ENCODE measurements around the gene CPA5.
"Not testable (repeated sequence)": the region's sequence is repeated elsewhere in the genome, so short reads cannot be mapped to it uniquely, and the experiment has no call there.

CPA5 gene, protein sequence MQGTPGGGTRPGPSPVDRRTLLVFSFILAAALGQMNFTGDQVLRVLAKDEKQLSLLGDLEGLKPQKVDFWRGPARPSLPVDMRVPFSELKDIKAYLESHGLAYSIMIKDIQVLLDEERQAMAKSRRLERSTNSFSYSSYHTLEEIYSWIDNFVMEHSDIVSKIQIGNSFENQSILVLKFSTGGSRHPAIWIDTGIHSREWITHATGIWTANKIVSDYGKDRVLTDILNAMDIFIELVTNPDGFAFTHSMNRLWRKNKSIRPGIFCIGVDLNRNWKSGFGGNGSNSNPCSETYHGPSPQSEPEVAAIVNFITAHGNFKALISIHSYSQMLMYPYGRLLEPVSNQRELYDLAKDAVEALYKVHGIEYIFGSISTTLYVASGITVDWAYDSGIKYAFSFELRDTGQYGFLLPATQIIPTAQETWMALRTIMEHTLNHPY

DNA sequence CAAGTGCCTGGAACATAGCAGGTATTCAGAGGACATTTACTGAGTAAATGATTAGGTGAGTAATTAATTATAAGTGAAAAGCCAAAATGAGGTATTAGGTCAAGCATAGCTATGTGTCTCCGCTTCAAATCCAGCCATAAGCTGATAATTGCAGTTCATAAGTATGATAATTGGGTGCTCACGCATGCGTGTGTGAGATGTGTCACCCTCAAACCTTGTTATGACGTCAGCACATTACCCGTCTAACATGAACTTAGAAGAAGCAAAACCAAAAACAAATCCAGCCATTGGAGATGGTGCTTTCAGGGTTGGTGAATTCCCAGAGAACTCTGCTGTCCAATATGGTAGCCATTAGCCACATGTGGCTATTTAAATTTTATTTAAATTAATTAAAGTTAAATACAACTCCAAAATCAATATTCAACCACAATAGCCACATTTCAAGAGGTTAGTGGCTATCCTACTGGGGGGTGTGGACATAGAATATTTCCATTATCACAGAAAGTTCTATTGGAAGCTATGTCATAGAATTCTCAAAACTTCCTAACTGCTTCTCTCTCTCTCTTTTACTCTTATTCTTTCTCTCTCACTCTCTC lies at the start of gene CPA5:
Gene CPA5, plus strand, starts transcription at position 546 of the 596 bp plus-strand sequence. CDS start 1,670 bp downstream, outside the sequence.
- no peak for DNase-seq (ENCODE audit: low read depth)

DNA sequence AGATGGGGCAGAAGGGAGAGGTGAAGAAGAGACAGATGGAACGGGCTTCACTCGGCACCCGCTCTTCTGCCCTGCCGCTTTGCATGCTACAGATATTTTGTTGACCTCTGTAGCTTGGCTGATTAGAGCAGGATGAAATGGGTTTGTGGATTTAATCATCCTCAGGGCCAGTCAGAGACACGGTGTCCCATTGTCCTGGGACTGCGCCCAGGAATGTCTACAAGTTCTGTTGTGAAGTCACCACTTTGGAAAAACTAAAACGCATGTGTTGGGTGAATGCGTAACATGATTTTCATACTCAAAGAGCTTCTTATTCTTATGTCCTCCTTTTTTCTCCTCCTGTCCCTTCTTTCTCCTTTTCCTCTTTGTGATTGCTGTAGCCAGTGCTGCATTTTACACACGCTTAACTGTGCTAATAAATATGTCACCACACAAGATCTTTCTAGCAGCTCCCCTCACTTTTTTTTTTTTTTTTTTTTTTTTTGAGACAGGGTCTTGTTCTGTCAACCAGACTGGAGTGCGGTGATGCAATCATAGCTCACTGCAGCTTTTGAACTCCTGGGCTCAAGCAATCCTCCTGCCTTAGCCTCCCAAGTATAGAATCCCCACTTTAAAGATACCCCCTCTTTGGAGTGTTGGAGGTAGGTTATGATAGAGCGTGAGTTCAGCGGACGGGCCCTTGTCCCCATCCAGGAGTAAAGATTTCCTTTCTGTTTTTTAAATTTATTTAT lies 48.2 kb upstream of the CPA5 start:
- DNase-seq (ENCODE audit: low read depth) = no peak

DNA sequence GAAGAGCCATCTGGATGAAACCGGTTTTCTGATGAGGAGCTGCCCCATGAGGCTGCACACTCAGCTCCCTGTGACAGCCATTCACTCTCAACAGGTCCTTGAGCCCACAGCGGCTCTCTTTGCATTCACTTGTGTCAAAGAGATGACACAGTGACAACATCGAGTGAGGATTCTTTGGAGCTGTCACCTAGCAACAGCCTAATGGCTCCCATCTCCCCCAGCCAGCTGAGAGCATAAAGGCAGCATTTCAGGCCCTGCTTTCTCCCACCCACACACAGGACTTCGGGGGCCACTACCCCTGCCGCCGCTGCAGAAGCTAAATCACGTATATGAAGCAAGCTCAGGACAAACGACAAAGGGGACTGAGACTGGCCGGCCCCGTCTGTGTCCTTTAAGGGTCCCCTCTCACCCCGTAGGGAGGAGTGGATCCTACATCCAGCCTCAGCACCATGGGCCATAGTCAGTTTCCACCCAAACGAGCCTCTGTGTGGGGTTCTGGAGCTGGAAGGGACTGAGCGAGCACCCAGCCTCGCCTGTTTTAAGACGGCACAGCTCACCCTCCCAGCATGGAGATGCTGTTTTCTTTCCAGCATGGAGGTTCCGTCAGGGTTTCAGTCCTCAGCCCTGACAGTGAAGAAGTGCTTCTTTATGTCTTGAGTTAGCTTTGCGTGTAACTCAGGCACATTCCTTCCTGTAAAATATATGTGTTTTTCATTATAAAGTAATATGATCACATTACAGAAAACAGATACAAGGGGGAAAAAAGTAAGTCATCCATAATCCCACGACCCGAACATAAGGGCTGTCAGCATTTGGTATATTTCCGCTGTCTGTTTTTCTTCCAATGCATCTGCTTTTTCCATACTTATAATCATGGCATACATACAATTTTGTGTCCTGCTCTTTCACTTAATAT lies 46.7 kb upstream of the CPA5 start:
- no peak for DNase-seq (ENCODE audit: low read depth)

DNA sequence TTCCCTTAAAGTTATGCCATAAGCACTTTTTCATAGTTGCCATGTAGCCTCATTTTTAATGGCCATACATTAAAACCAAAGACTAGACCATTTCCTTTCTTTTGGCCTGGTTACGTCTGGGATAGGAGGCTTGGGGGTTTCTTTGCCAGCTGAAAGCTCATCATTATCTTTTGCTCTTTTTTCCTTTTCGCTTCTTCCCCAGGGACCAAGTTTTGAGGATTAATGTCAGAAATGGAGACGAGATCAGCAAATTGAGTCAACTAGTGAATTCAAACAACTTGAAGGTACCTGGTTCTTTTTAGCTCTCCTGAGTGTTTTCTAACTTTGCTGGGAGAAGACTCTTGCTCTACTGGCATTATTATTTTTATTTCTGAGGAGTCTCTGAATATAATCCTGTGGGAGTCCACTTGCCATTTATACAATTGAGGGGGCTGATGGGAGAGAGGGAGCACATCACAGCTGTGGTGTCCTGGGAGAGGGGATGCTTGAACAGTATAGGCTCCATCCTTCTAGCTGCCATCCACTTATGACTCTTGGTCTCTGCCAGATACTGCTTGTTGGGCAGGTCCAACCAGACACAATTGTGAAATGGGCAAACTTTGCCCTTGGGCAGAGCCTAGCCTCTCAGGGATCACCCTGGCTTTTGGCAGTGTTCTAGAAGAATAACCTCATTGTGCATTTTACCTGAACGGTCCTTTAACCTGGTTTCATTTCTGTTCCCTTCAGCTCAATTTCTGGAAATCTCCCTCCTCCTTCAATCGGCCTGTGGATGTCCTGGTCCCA lies 45.9 kb upstream of the CPA5 start:
- DNase-seq (ENCODE audit: low read depth) = no peak

DNA sequence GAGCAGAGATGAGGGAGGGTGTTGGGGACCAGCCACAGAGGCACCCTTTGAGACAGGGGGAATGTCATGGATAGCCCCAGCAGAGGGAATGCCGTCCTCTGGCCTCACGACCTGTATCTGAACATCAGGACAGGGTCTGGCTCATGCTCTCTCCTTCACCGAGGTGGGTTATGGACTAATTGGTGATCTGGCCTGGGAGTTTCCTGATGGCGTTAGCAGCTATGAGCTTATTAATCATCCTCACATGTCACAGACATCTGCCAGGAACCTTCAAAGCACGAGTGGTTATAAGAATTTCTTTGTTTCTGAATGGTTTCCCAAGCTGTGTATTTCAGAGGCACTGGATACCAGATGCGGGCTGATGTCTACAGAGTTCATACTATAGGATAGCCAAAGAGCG lies 44.8 kb upstream of the CPA5 start:
- no peak for DNase-seq (ENCODE audit: low read depth)

DNA sequence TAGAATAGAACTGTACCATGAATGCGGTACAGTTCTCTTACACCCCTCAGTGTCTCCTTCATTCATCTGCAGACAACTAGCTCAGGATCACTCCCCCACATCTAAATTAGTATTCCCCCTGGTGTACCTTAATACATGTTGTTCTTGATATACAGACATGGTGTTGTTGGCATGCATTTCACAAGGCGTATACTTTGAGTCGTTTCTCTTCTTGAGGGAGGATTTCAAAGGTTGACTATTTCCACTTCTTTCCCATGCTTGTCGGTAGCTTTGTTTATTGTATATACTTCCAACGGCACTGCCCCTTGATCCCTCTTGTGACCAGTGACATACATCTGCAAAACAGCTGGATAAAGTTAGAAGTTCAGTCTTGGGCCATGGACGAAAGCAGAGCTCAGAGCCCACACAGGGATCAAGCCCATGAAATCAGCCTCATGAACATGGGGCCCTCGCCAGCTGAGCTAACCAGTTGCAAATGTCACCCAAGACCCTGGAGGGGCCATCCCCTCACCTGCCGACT lies 43.1 kb upstream of the CPA5 start:
- no peak for DNase-seq (ENCODE audit: low read depth)

DNA sequence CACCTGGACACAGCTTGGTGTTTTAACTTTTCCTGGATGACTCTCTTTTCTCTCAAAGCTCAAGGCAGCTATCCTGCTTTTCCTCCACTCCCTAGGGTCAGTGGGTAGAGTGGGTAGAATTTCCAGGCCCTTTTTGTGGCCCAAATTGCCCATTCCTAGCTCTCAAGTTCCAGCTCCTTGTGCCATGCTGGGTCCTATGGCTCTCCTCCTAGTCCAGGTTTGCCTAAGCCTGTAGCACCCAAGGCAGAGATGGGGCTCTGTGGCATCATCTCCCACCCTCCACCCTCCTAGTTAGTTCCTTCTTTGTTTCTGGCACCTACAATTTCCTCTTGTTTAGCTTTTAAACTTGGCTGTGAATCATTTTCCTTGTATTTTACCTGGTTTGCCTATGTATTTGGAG lies 42.0 kb upstream of the CPA5 start:
- DNase-seq (ENCODE audit: low read depth) = no peak

DNA sequence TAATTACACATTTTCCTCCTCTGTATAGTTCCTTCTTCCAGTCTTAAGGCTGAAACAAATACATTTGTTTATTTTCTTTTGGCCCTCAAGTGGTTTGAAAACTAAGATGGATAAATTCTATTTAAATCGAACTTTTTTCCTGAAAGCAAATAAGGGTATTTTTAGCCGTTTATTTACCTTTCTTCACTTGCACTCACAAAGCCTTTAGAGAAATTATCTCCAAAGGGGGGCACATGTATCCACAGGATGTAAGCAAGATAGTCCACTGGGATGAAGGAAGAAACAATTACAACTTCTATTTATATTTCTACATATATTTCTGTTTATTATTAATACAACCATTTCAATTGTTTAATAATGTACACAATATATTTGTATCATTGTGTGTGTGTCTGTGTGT lies 41.5 kb upstream of the CPA5 start:
- DNase-seq (ENCODE audit: low read depth) = no peak

DNA sequence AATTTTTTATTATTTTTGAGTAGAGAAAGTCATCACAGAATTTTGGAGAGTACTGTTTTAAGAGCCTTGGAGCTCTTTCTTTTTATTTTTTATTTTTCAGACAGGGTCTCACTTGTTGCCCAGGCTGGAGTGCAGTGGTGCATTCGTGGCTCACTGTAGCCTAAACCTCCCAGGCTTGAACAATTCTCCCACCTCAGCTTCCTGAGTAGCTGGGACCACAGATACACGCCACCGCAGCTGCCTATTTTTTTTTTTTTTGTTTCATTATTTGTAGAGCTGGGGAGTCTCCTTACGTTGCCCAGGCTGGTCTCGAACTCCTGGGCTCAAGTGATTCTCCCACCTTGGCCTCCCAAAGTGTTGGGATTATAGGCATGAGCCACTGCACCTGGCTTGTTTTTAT lies 41.1 kb upstream of the CPA5 start:
- no peak for DNase-seq (ENCODE audit: low read depth)

DNA sequence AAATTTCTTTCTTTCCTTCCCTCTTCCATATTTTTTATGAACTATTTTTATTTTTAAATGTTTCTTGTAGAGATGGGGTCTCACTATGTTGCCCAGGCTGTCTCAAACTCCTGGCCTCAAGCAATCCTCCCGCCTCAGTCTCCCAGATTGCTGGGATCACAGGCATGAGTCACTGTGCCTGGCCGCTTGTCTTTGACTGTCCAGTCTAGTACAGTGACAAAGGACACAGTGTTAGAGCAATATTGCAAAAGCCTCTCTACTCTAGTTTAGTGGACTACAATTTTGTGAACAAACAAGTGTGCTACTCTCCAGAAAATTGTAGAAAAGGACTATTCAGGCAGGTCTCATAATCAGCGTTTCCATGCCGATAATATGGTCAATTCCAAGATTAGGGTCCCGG lies 40.6 kb upstream of the CPA5 start:
- no peak for DNase-seq (ENCODE audit: low read depth)

DNA sequence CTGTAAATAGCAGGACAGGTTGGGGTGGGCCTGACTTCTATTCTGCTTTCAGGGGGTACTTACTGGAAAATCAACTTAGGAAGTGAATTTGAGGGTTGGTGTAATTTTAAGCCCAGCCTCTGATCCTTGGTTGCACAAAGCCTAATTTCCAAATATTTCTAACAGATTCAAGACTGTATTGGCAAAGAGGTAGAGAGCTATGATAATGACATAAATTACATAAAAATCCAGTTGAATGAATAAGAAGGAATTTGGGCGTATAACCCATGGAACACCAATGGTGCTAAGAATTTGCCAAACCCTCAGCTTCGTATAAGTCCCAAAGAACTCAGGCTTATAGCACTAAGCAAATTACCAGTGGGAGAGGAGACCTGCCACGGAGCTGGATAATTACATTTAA lies 39.7 kb upstream of the CPA5 start:
- DNase-seq (ENCODE audit: low read depth) = no peak

DNA sequence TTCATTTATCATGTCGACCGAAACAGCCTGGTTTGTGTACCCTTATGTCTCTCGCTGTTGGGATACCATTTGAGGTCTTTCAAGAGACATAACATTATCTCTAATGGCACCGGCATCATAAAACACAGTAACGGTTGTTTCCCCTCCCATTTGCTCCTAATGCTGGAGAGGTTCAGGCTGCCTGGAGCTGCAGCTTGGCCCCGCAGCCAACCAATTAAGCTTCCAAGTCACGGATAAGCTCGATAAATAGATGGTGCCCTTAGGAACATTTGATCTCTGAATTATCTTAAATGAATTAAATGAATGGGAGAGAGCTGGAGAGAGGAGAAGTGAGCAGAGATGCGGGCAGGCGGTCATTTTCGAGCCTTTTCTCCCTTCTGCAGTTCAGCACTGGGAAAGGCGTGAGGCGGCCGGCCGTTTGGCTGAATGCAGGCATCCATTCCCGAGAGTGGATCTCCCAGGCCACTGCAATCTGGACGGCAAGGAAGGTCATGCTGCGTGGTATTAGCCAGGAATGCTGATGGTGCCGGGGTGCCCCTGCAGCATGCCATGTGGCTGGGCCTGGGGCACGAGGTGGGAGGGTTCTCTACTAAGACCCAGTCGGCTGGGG lies 39.1 kb upstream of the CPA5 start:
- no peak for DNase-seq (ENCODE audit: low read depth)

DNA sequence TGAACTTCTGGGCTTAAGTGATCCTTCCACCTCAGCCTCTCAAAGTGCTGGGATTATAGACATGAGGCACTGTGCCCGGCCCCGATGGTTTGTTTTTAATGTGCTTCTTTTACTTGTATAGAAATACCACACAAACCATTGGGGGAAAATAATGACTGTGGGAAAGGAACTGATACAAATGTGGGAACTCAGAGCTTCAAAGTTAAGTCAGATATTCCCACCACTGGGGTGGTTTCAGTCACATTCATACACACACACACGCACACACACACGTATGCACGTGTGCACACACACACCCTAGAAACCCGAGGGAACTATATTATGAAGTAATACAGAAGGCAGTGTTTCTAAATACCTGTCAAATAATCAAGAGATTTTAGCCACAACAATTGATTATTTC lies 34.6 kb upstream of the CPA5 start:
- no peak for DNase-seq (ENCODE audit: low read depth)

DNA sequence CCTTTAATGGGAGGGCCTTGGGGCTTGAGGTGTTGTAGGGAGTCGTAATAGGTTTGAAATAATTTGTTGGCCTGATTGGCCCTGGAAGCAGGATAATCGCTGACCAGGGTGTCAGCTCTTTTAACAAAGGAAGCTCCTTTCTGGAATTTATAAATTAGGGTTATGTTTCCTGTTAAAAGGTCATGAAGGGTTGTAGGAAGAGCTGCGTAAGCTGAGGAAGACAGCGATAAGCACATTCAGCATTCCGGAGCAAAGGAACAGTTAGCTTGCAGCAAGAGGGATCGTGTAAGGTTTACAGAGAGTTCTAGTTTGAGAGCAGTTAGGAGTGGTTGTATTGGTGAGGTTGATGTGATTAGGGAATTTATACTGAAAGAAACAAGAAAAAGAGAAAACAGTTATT lies 30.3 kb upstream of the CPA5 start:
- no peak for DNase-seq (ENCODE audit: low read depth)

DNA sequence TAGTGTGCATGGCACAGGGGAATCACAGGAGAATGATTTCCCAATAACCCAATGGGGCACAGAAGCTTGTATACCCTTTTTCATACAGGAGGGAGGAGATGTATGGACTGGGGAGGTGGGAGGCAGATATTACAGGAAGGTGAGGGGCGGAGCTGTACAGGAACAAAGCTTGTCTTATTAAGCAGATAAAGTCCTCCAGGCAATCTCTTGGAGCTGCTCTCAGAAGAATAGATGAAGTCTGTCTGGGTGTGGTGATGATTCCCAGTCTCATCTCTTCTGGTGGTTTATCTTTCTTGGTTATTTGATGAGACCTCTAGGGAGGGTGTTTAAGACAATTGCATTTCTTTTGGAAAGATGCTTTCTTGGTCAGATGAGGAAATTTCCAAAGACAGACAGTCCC lies 25.1 kb upstream of the CPA5 start:
- DNase-seq (ENCODE audit: low read depth) = no peak

DNA sequence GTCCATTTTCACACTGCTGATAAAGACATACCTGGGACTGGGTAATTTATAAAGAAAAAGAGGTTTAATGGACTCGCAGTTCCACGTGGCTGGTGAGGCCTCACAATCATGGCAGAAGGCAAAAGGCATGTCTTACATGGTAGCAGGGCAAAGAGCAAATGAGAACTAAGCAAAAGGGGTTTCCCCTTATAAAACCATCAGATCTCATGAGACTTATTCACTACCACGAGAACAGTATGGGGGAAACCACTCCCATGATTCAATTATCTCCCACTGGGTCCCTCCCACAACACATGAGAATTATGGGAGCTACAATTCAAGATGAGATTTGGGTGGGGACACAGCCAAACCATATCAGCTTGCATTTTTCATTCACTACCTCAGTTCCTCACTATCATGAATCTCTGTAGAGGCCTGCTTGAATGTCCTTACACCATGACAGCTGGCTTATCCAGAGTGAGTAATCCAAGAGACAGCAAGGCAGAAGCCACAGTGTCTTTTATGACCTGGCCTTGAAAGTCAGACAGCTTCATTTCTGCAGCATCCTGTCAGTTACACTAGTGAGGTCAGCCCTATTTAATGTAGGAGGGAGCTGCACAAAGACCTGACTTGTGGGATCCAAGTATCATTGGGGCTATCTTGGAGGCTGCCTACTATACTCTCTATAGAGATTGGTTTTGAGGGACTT lies 22.9 kb upstream of the CPA5 start:
- DNase-seq (ENCODE audit: low read depth) = not testable (repeated sequence)

DNA sequence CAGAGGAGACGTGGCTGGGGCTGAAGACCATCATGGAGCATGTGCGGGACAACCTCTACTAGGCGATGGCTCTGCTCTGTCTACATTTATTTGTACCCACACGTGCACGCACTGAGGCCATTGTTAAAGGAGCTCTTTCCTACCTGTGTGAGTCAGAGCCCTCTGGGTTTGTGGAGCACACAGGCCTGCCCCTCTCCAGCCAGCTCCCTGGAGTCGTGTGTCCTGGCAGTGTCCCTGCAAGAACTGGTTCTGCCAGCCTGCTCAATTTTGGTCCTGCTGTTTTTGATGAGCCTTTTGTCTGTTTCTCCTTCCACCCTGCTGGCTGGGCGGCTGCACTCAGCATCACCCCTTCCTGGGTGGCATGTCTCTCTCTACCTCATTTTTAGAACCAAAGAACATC lies 22.0 kb upstream of the CPA5 start:
- no peak for DNase-seq (ENCODE audit: low read depth)

DNA sequence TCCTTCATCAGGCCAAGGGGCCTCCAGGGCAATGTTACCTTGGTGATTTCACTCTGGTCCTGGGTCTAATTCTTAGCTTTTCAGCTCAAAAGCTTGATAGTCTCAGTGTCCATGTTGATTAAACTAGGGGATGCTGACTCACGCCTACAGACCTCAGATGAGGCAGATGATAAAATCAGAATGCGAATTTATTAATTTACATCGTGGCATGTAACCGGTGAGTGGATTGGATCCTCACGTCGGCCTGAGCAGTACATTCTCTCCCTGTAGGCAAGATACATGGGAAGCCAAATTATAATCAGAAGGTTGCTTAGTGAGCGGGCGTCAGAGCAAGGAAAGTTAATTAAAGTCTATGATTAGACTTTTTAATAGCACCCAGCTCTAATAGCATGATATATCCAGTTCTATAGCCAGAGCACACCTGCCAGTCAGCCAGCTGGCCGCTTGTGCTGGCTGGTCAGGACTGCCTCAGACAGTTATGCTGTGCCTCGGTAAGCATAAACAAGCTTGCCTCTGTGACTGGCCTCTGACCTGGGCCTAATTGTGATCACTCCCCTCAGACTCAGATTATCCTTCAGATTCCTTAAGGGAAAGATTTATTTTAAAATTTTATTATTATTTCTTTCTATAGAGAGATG lies 20.2 kb upstream of the CPA5 start:
- DNase-seq (ENCODE audit: low read depth) = no peak

DNA sequence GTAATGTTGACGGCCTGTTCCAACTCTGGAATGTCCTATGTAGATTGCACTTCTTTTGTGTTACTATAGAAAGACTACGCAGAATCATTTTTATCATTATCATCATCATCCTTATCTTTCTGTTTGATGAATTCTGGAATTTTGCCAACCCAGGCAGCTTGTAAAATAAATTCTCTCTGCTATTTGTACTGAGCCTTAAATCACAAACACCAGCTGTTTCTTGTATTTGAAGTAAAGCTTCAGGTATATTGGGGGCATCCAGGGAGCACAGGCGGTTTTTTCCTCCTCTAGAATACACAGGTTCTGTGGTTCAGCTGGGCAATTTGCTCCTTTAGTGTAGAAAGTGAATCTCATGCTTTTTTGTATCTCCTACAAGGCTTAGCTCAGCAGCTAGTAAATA lies 14.9 kb upstream of the CPA5 start:
- no peak for DNase-seq (ENCODE audit: low read depth)
